Measurements from ENCODE around the gene AKAP8L.
"Not testable (repeated sequence)": the region's sequence is repeated elsewhere in the genome, so short reads cannot be mapped to it uniquely, and the experiment has no call there.

The AKAP8L gene

DNA sequence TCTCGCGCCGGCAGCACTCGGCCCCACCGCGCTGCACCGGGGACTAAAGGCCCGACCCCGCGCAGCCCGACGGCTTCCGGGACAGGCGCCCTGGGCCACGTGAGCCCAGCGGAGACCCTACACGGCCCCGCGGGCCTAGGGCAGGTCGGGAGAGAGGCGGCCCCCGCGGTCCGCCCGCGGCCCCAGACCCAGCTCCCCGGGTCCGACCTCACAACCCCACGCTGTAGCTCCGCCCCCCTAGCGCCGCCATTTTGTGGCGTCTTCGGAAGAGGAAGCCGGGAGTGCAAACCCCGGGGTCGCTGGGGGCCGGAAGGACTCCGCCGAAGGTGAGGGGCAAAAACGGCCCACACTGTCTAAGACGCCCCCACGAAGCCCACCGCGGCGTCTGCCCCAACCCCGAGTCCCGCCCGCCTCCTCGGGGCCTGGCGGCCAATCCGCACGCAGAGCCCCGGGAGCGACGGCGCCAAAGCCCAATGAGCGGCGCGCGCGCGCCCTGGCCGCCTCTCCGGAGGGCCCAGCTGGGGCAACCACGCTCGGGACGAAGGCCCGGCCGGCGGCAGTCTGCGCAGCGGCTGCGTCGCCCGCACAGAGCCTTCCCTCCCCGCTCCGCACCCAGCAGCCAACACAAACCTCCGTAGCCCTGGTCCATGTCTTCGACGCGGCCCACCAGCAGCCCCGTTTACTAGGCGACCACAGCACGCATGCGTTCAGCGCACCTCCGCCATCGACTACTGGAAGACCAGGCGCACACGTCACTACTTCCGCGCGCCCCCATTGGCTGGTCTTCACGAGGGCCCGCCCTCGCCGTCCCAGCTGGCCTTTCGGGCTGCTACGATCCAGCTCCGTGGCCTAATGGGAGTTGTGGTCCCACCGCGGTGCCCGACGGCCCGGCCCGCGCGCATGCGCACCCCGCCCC is 39.4 kb downstream of the AKAP8L start, which contains the start of gene AKAP8:
AKAP8 (minus strand) TSS at position 705 of the 916 bp plus-strand sequence; CDS start at position 649, 56 bp downstream.
- DNase-seq, result peak; percentile 98

DNA sequence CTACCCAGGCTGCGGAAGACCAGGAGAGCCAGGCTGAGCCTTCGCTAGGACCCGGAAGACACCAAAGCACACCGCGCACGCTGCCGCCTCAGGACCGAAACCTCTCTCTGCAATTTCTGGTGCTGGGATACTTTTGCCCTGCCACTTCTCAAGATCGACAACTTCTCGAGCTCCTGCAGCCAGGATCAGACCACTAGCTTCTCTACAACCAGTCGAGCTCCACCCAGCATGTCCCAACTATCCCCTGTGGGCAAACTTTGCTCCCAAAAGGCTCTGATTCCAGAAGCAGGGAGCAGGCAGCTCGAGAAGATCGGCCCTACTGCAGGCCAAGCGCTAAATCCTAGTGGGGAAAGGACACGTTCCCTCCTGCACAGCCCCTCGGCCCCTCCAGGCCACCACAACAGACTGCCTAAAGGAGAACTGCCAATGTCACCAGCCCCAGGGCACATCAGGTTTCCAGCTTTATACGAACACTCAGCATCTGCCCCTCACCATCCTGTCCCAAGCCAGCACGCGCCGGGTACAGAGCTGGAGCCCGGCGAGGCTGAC is 40.2 kb downstream of the AKAP8L start:
- DNase-seq, result peak; percentile 40

DNA sequence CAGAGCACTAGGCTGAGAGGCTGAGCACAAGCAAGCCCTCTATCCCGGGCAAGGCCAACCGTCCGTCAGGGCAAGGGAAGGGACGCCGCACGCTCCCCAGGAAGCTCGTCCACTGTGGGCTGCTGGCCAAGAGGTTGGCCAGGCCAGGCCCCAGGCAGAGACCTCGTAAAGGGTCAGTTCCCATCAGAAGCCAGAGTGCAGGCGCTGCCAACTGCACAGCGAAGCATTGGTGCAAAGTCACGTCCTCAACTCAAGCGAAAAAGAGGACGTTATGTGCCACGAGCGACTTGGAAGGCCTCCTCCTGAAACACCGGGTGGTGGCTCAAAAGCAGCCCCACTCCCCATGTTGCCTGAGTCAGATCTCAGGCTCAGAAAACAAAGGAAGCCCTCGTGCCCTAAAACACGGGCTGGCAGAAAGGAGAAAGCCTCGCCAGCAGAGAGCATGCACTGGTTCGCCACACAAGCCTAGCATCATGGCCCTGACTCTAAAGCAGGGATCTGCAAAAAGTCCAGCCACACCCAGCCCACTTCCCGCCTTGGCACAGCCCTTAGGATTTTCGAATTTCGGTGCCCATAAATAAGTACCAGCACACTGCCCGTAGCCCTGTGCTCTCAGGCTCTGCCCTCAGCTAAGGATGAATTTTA is 43.9 kb downstream of the AKAP8L start:
- no peak for DNase-seq

DNA sequence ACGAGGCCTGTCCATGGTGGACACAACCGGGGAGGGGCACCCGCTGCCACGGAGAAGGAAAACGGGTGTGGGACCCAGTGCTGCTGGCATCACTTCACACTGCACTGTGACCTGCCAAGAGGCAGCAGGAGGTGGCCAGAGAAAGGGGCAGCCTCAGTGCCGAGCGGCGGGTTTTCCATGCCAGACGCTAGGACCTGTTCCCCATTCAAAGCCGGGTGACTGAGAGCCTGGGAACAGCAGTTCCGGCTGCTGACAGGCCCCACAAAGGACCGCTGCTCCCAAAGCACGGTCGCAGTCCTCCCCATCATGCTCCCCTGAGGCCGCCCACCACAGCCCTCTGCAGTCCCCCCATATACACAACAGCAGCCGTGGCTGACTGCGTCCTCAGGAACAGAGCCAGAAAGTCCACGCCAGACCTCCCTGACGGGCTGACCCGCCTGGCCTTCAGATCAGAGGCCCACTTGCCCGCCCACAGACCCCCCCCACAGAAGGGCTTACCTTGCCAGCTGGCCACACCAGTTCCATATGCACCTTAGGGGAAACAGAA is 44.6 kb downstream of the AKAP8L start:
- DNase-seq, result no peak

DNA sequence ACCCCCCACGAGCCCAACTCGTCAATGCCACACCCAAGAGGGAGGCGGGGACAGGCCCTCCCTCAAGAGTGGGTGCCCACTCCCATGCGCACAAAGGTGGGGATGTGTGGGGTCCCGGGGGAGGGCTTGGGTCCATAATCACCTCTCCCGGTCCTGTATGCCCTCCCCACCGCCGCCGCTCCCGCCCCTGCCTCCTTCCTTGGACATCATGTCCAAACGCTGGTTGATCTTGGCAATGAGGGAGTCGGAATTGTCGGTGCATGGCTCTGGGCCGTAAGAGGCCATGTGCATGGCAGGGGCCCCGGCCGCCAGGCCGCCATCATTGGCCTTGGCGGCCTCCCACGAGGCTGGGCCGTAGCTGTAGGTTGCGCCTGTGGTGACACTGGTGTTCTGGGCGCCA is 45.1 kb downstream of the AKAP8L start:
- no peak for DNase-seq

DNA sequence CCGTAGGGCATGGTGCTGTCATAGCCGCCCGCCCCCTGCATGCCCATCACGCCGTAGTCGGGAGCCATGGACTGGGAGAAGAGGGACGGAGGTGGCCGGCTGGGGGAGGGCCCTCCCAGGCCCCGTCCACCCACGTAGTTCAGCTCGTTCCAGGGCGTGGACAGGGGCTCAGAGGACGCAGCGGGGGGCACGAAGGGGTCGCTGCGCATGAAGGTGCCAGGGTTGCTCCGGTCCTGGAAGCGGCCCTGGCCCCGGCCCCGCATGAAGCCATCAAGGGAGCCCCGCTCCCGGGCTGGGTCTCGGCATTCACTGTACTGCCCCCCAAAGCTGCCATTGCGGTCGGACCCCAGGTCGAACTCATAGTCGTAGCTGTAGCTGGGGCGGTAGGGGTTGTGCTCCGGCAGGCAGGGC is 45.9 kb downstream of the AKAP8L start:
- DNase-seq, result no peak

DNA sequence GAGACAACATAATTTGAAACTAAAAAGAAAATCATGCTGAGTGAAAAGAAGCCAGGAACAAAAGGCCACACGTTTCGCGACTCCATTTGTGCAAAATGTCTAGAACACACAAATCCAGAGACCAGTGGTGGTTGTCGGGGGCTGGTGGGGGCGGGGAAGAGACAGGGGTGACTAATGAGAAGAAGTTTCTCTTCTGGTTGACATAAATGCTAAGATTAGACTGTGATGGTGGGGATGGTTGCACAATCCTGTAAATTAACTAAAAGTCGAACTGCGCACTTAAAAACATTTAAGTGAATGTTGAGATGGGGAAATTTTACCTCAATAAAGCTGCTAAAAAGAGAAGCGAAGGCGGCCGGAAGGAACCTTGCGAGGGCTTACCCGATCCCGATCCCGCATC is 46.3 kb downstream of the AKAP8L start:
- DNase-seq, result no peak

DNA sequence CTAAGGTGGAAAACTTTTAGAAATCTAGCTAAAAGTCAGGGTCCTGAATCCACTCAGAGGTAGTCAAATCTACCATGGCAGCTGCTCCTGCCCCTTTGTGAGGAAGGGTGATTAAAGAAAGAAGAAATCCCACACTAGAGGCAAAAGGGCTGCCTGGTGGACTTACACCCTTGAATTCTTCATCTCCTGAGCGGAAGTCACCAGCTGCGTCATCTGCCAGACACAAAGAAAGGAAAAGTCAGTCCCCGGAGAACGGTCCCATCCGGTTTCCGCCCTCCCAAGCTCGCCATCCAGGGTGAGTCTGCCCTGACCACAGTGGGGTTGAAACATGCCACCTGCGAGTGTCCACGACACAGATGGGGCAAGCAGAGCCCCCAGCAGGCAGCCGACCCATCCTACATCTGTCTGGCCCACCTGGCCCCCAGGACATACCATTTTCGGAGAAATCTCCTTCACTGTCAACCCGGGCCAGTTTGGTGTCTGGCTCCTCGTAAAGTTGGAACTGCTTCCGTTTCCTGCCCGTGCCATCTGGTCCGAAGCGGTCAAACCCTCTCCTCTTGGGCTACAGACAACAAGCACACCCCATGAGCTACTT is 46.9 kb downstream of the AKAP8L start:
- DNase-seq, result no peak

DNA sequence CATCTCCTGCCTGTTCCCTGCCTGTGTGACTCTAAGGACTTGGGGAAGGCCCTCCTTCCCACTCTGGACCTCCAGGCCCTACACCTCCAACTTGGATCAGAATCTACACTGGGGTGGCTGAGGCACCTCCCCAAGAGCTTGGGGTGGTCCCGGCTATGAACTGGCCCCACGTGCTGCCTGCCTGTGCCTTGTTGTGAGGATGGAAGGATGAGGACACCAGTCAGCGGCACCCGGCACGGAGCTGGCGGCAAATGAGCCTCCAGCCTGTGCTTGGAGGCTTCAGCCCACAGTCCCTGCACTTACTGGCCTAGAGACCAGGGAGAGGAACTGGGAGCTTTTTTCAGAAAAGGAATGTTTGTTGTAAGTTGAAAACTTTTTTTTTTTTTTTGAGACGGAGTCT is 47.7 kb downstream of the AKAP8L start:
- DNase-seq, result no peak

DNA sequence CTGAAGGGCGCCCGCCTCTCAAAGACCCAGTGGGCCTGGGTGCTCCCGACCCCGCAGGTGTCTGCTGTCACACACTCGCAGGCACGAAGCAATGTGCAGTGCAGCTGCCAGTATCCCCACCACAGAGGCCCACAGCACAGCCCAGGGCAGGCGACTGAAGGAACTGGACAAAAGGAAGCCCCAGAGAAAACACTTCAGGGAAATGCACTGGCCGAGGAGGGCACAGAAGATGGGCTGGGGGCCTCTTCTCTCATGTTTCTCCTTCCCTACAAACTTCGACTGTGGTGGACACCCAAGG is 49.2 kb downstream of the AKAP8L start:
- no peak for DNase-seq

DNA sequence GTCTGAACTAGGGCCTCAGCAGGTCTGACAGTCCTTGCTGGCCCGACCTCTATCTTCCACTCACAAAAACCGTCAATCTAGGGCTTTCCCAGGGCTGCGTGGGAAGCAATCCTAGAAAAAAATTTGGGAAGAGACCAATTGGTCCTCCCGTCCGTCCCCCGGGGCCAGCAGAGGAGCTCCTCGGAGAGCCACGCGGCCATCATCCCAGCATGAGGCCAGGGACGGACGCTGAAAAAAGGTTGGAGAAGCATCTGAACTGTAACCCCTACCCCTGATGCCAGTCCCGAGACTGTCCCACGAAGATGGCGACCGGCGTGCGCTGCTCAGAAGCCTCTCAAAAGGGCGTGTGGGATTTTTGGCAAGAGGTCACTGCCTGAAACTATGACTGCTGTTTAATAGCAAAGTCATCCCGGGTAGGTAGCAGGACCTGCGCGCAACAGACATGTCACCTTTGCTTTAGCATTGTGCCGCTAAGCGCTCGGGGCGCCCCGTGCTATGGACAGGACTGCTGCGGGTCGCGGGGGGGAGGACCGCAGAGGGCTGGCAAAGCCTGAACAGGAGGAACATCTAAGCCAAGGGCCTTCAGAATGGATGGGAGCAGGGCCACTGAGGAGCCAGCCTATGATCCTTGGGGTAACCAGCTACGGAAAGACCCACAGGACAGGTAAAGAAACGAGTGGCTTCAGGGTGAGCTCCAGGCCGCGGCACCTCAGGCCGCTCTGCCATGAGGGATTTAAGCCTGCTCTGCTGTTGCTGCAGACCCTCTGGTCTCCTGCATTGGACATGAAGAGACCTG is 49.8 kb downstream of the AKAP8L start:
- no peak for DNase-seq

DNA sequence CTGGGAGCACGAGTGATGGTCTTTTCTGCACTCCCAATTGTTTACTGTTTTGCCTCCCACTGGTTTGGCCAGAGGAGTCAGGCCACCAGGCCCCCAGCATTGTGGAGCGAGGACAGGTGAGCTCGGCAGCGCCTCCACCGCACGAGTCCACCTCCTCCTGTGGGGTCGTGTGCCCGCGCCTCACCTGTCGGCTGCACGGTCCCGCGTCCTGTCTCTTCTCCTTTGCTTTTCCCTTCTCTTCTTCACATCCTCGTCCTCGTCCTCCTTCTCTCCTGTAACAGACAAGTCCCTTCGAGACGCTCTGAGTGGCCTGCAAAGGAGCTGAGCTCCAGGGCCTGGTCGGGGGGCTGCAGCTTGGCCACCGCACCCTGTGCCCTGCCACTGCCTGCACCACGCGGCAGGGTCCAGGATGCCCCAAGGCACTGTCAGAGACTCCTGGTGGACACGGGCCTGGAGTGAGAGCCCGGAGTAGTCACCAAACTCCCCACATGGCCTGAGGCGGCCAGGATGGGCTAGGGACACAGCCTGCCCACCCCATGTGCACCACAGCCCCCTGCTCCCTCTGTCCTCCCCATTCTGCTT is 50.6 kb downstream of the AKAP8L start:
- no peak for DNase-seq

DNA sequence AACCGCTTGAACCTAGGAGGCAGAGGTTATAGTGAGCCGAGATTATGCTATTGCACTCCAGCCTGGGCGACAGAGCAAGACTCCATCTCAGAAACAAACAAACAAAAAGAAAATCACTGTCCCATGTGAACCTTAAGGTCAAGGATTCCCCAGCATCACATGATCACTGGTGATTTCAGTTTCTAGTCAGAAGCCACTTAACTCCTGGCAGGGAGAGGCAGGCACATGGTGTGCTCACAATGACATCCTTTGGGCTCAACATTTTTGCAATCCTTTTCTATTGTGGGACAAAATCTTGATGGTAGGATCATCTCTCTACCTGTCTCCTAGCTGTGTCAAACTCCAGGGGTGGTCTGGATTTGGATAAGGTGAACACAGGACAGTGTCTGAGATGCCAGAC is 51.3 kb downstream of the AKAP8L start:
- DNase-seq, result no peak

DNA sequence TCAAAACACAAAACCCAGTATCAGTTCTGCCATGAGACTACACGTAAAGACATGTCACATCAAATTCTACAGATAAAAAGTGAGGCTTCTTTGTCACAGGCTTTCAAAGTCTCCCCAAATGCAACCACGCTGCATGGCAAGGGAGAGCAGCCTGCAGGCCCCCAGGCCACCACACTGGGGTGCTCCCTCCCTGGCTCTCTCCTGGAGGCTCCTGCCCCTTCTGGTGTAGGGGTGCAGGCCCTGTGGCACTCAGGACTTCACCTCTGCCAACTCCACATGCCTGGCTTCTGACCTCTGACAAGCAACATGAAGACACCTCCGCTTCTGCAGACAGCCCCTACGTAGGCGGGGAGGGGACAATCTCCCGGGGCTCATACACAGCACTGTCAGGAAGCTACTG is 53.5 kb downstream of the AKAP8L start:
- no peak for DNase-seq

DNA sequence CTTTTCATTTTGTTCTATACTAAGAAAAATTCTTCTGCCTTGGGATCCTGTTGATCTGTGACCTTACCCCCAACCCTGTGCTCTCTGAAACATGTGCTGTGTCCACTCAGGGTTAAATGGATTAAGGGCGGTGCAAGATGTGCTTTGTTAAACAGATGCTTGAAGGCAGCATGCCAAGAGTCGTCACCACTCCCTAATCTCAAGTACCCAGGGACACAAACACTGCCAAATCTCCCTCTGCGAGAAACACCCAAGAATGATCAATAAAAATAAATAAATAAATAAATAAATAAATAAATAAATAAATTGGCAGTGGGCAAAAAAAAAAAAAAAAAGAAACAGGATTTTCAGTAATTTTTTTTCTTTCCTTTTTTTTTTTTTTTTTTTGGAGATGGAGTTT is 55.0 kb downstream of the AKAP8L start:
- DNase-seq, result not testable (repeated sequence)

DNA sequence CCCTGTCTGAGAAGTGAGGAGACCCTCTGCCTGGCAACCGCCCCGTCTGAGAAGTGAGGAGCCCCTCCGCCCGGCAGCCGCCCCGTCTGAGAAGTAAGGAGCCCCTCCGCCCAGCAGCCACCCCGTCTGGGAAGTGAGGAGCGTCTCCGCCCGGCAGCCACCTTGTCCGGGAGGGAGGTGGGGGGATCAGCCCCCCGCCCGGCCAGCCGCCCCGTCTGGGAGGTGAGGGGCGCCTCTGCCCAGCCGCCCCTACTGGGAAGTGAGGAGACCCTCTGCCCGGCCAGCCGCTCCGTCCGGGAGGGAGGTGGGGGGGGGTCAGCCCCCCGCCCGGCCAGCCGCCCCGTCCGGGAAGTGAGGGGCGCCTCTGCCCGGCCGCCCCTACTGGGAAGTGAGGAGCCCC is 55.7 kb downstream of the AKAP8L start:
- not testable (repeated sequence) for DNase-seq

DNA sequence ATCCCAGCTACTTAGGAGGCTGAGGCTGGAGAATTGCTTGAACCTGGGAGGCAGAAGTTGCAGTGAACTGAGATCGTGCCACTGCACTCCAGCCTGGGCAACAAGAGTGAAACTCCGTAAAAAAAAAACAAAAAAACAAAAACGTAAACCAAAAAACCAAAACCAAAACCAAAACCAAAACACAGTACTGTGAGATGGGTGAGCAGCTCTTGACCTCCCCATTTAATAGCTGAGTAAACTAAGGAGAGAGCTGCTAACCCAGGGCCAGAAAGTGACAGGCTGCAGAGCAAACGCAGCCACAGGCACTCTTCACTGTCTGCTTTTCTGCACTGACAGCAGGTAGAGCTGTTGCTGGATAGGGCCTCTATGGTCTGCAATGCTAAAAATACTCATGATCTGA is 58.8 kb downstream of the AKAP8L start:
- not testable (repeated sequence) for DNase-seq

DNA sequence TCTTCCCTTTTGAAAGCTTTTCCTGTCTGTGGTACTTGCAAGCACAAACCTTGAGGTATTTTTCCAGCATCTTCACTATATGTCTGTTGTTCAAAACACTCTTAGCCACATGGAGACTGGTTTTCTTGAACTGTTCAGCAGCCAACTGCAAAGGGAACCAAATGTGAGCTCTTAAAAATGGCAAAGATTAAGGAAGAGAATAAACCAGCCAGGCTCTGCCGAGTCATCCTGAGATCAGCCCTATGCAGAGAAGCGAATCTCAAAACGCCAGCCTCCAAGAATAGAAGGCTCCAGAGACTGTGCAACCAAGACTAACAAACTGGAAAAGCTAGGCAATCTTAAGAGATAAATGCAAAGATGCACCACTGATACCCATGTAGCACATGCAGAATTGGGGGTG is 59.9 kb downstream of the AKAP8L start:
- DNase-seq, result no peak

DNA sequence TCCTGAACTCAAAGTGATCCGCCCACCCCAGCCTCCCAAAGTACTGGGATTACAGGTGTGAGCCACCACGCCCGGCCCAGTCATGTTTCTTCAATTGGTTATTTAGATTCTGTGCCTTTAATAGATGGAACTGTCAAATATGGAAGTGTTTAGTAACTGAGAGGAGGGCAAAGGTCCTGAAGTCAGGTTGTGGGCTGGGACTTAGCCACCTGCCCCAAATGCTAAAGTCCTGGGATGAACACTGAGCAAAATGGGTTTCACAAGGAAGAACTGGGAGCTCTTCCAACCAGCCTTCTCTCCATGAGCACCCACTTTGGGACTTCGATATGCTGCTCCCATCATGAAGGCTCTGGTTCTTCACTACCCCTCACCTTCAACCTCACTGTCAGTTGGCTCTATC is 60.9 kb downstream of the AKAP8L start:
- DNase-seq, result no peak

DNA sequence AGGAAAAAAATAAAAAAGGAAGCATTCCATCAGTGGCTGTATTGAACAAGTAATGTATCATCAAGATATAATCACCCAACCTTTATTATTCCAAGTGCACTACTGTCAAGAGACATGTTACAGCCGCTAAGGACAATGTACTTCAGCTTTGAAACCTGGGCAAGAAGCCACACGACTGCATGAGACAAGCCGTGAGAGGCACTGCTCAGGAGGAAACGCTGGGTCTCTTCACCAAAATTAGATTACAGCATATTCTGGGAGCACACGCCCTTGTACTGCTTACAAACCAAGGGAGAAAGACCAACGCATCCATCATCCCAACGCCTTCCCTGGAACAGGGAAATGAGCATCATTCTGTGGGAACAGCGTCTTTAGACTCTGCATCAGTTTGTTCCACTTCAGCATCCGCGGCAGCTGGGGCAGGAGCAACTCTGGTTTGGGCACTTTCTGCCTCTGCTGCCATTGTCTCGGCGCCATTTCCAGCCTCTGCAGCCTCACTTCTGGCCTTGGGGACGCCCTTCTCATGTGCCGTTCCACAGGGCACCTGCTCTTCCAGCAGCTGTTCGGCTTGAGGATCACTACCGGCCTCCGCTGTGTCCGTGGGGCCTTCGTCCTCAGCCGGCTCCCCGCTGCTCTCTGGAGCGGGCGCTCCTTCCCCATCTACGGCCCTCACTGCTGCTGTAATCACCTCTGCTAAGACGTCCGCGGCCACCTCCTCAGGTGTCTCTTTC is 64.1 kb downstream of the AKAP8L start:
- no peak for DNase-seq

DNA sequence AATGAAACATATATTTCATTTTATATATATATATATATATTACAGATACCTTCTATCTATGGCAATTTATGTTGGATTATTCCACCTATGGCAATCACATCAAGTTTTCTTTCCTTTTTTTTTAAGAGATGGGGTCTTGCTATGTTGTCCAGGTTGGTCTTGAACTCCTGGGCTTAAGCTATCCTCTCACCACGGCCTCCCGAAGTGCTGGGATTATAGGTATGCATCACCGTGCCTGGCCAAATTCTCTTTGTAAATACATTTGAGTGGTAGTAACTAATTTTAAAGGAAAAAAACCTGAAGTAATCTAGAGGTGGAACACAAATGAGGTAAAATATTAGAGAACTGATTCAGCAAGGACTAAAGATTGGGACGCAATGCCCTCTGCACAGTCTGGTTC is 64.9 kb downstream of the AKAP8L start:
- no peak for DNase-seq

DNA sequence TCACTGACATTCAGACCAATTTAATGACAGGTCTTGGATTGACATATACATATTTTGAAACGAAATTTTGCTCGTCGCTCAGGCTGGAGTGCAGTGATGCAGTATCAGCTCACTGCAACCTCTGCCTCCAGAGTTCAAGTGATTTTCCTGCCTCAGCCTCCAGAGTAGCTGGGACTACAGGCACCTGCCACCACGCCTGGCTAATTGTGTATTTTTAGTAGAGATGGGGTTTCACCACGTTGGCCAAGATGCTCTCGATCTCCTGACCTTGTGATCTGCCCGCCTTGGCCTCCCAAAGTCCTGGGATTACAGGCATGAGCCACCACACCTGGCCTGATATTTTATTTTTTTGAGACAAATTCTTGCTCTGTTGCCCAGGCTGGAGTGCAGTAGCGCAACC is 66.3 kb downstream of the AKAP8L start:
- DNase-seq, result not testable (repeated sequence)
